ENCODE data around the gene GJA9.

GJA9 gene

DNA sequence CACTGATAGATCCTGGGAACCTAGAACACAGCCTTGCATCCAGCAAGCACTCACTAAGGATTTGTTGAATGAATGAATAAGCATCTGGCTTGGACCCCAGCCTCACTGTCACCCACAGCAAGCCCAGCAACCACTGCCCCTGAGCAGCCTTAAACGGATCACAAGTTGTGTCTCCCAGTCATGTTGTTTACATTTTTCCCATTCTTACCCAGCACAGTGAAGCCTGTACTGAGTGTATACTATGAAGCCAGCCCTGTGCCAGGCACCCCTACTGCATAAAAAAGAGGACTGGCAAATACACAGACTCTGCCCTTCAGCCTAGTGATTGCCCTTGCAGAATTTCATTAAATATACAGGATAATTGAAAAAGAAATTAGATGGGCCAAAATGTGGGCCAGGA is 52.0 kb downstream of the GJA9 start:
- DNase-seq = no peak

DNA sequence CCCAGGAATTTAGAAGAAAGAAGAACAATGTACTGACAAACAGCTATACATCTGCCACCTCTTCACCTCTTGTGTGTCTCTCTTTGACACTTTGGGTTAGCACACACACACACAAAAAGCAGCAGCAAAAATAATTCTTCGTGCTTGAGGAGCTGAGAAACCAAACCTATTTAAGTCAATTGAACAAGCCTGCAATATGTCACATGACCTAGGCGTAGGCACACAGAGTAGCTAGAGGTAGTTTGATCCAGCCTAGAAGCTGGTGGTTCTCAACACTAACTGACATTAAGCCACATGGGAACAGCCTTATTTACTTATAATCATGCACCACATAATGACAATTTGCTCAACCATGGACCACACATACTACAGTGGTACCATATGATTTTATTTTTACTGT is 54.1 kb downstream of the GJA9 start:
- DNase-seq = no peak

DNA sequence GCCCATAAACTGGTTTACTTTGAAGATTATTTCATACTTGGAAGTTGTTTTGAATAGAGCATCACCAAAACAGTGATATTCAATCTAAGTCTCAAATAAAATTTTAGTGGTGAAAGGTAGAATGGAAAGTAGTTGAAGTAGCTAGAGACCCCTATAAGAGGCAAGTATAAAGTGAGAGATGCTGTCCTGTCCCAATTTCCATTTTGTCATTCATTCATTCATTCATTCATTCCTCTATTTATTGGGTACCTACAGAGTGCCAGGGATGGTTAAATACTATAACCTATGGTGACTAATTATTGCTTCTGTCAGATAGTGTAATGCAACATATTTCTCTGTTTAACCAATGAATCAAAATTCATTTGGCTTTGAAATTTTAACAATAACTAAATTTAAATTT is 54.5 kb downstream of the GJA9 start:
- DNase-seq = no peak

GRCh38 chr1:38826262-38826661 is 55.1 kb downstream of the GJA9 start:
- DNase-seq = no peak
